ENCODE measurements around the gene ZNF275. TPM values are rescaled to one million over a fixed set of nuclear protein-coding genes. Genes with fewer than 3 reads are reported as not detected.
"Not testable (repeated sequence)": the region's sequence is repeated elsewhere in the genome, so short reads cannot be mapped to it uniquely, and the experiment has no call there.

Gene ZNF275
- total RNA-seq, 1 experiment from 2014 or later, result 10.1 TPM

DNA sequence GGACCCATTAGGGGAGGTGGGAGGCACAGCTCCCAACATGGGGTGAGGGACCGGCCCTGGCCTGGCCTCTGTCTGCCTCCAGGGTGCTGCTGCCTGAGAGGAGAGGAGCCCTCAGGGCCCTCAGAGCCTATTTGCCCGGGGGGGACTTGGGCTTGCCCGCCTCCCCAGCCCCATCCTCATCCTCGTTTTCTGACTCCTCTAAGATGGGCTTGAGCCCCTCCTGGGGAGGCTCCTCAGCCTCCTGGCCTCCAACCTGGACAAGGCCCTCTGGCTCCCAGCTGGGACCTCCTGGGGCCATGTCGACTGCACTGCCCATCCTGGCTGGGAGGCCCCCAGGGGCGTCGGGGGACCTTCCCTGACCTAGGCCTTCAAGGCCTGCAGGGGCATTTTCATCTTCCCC is 15.1 kb upstream of the ZNF275 start:
- no peak for DNase-seq (ENCODE audit: extremely low read depth, low read depth)

- no peak for DNase-seq (ENCODE audit: extremely low read depth, low read depth)
These were observed 14.5 kb upstream of the ZNF275 start for GRCh38 chrX:153319295-153320046.

- not testable (repeated sequence) for DNase-seq (ENCODE audit: extremely low read depth, low read depth)
These were observed 13.9 kb upstream of the ZNF275 start for GRCh38 chrX:153320047-153320443.

DNA sequence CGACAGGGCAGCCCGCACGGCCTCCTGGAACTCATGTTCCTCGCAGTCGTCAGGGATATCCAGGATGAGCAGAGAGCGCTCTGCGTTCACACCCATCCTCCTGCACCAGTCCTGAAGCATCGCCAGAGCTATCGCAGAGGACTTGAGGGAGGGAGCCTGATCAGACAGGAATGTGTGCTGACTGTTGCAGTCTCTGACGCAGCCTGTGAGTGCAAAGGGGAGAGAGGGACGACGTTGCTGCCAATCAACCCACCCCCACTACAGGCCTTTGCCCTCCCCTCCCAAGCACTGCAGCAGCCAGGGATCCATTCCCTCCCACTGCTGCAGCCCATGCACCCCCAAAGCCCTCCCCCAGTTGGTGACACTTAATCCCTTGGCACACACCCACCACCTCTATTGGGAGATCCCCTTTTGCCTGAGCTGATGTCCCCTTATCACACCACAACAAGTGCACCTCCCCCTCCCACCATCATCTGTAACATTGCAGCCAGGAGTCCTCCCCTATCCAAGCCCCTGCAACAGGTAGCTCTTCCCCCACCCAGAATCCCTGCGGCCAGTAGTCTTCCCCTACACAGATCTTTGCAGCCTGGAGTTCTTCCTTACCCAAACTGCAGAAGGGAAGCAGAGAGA is 13.3 kb upstream of the ZNF275 start:
- no peak for DNase-seq (ENCODE audit: extremely low read depth, low read depth)

- DNase-seq (ENCODE audit: extremely low read depth, low read depth), result no peak
These were observed 12.4 kb upstream of the ZNF275 start, which contains the start of gene PNMA6F for GRCh38 chrX:153321381-153322124. Gene PNMA6F (minus strand): TSS chrX:153321767. CDS start chrX:153320674, 1,093 bp downstream.

DNA sequence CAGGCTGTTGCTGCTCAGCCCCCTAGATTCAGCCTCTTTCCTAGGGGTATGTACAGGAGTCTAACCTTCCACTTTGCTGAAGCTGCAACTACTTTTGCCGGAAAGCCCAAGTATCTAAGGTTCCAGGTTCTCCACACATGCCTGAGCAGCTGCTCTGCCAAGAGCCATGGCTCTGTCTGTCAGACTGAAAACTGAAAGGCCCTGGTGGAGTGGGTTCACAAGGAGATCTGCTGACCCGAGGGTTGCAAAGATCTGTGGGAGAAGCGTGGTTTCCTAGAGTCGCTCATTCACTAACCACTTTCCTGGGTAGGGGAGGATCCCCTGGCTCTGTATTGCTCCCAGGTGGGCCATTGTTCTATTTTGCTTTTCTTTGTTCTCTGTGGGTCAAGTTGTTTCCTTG is 6.4 kb upstream of the ZNF275 start:
- DNase-seq (ENCODE audit: extremely low read depth, low read depth), result no peak

- no peak for DNase-seq (ENCODE audit: extremely low read depth, low read depth)
These were observed 687 bp upstream of the ZNF275 start for GRCh38 chrX:153333266-153333665.

GRCh38 chrX:153334654-153335295 is 822 bp downstream of the ZNF275 start:
- no peak for DNase-seq (ENCODE audit: extremely low read depth, low read depth)

- no peak for DNase-seq (ENCODE audit: extremely low read depth, low read depth)
These were observed 2.4 kb downstream of the ZNF275 start for GRCh38 chrX:153336121-153336894.

DNA sequence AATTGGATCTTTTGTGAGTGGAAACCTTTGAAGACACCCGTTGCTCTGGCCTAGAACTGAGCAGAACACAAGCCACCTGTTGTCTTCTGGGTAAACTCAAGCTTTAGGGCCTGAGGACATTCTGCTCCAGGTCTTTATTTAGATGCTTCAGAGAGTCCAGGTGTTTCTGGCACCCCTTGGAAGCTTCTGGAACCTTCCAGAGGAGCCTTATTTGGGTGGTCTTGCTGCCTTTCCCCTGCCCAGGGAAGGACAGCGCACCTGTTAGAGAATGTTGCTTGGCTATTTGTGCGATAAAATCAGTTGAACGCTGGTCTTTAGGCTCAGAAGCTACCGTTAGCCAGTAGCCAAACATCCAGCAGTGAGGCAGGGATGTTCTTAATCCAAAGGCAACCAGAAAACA is 3.0 kb downstream of the ZNF275 start:
- no peak for DNase-seq (ENCODE audit: extremely low read depth, low read depth)

DNA sequence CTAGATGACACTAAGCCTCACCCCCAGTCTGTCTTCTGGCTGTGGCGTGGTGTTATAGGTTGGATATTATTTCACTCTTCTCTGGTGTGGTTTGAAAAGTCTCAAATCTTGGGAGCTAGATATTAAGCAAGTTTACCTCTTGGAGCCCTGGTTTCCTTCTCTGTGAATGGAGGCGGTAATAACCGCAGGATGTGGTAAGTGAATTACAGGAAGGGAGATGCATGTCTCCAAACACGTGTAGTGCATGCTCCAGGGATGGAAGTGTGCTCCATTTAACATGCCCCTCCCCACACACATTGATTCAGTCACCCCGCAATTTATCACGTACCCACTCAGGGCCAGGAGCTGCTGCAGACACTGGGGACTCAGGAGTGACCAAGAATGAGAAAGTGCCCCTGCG is 4.9 kb downstream of the ZNF275 start:
- no peak for DNase-seq (ENCODE audit: extremely low read depth, low read depth)

DNA sequence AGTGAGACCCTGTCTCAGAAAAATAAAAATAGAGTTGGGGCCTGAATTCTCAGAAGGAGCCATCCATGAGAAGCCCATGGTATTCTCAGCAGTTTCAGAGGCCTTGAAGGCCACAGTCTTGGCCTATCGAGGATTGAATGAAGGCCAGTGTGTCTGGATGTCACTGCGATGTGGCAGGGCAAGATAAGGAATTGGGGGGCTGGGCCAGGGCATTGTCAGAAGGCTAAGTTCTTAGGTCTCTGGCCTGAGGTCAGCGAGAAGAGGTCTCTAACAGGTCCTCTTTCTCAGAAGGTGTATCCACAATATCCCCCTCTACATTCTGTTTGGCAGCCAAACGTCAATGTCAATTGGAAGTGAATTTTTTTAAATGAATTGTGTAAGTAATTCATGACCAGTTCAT is 5.7 kb downstream of the ZNF275 start:
- DNase-seq (ENCODE audit: extremely low read depth, low read depth), result no peak

- no peak for DNase-seq (ENCODE audit: extremely low read depth, low read depth)
These were observed 6.2 kb downstream of the ZNF275 start for GRCh38 chrX:153340111-153340510.

DNA sequence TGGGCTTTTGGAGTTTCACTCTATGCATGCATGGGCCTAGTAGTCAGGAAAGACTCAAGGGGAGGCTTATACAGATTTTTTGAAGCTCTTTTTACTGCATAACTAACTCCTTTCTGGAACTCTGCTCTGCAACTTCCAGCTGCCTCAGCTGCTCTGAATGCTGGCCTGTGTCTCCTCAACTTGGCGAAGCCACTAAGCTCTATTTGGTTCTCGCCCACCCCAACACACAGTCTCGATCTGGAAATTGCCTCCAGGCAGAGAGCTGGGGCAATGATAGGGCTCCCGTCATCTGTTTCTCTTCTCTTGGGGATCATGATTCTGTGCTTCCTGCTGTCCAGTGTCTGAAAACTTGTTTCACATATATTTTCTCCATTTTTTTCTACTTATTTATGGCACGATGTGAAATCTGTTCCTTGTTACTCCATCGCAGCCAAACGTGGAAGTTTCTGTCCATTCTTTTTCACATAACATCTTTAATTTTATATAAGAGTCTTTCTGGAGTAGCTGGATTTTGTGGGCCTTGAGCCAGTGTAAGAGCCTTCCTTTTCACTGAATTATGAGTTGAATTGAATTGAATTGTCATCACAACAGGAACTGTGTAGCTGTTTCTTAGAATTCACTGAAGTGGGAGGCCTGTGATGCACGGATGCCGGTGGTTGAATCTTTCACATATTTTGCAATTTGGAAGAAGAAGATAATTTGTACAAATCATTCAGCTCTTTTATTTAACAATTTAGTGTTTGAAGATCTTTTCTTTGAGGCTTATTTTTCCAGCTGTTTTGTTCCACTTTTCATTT is 9.0 kb downstream of the ZNF275 start:
- DNase-seq (ENCODE audit: extremely low read depth, low read depth), result no peak

GRCh38 chrX:153343674-153344073 is 9.7 kb downstream of the ZNF275 start:
- no peak for DNase-seq (ENCODE audit: extremely low read depth, low read depth)

DNA sequence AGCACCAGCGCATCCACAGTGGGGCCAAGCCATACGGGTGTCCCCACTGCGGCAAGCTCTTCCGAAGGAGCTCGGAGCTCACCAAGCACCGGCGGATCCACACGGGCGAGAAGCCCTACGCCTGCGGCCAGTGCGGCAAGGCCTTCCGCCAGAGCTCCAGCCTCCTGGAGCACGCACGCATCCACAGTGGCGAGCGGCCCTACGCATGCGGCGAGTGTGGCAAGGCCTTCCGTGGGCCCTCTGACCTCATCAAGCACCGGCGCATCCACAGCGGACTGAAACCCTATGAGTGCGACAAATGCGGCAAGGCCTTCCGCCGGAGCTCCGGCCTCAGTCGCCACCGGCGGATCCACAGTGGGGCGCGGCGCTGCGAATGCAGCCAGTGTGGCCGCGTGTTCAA is 13.6 kb downstream of the ZNF275 start:
- DNase-seq (ENCODE audit: extremely low read depth, low read depth), result no peak

- no peak for DNase-seq (ENCODE audit: extremely low read depth, low read depth)
These were observed 14.5 kb downstream of the ZNF275 start for GRCh38 chrX:153348421-153348820.

GRCh38 chrX:153349952-153350351 is 16.0 kb downstream of the ZNF275 start:
- no peak for DNase-seq (ENCODE audit: extremely low read depth, low read depth)

GRCh38 chrX:153351981-153352380 is 18.0 kb downstream of the ZNF275 start:
- no peak for DNase-seq (ENCODE audit: extremely low read depth, low read depth)

GRCh38 chrX:153352858-153353257 is 18.9 kb downstream of the ZNF275 start:
- no peak for DNase-seq (ENCODE audit: extremely low read depth, low read depth)

All from NCI-H460 (cell line).